Right lobe of liver (tissue), 6 donors: Measurements from ENCODE around the gene RAET1G. TPM values are rescaled to one million over a fixed set of nuclear protein-coding genes. Genes with fewer than 3 reads are reported as not detected.

Experiments used
- ATAC-seq, 4 donors: fragments of 200-7000 bp; cut with Tn5 transposase; one replicate each; pipeline ENCODE4 v1.9.1; 2020; ENCODE audit warnings: mild to moderate bottlenecking in 4 of 4, moderate library complexity in 4 of 4
- DNase-seq, 3 donors: peaks; one replicate each; pipeline ENCODE4 v3.0.0-alpha.2; 2020
- H3K27ac ChIP-seq, 3 donors: fragments of 200-600 bp; one replicate each; pipeline ENCODE4 v1.8.0; 2022
- H3K27me3 ChIP-seq, 2 donors: fragments of 200-600 bp; one replicate each; pipeline ENCODE4 v1.8.0; 2022
- H3K36me3 ChIP-seq, 4 donors: fragments of 200-600 bp; sonication (generic) in 1 of 4; one replicate each; pipeline versions ENCODE4 v1.5.1 to v1.8.0; 2017 to 2022; ENCODE audit warnings: control low read depth in 1 of 4
- H3K4me1 ChIP-seq, 4 donors: fragments of 200-600 bp; sonication (generic) in 1 of 4; one replicate each; pipeline versions ENCODE4 v1.5.1 to v1.8.0; 2017 to 2022; ENCODE audit warnings: control low read depth in 1 of 4
- H3K4me3 ChIP-seq, 3 donors: fragments of 200-600 bp; one replicate each; pipeline ENCODE4 v1.8.0; 2022
- H3K9me3 ChIP-seq, 4 donors: fragments of 200-600 bp; sonication (generic) in 1 of 4; one replicate each; pipeline versions ENCODE4 v1.5.1 to v1.8.0; 2017 to 2022; ENCODE audit warnings: control low read depth in 1 of 4
- POLR2A ChIP-seq: fragments of 450-650 bp; IDR thresholded peaks from one replicate; pipeline ENCODE4 v1.6.1; 2017; ENCODE audit warnings: antibody characterized with exemption, mild to moderate bottlenecking
- WGBS: methylation state at CpG from one replicate; pipeline ENCODE4 v1.1.6; 2018; ENCODE audit warnings: low coverage, low lambda C conversion rate; ENCODE audit not compliant: insufficient coverage; ENCODE audit errors: missing lambda C conversion rate; 5-methylcytosine and 5-hydroxymethylcytosine counted together
- intact Hi-C, 2 donors: fragments of 100-400 bp; cut with DNase I; formaldehyde crosslinking; loops; one replicate each; pipeline versions ENCODE4 v1.11.2 to v1.14.1; 2022
- total RNA-seq, 6 experiments: library from RNA; depleted of rRNA in 2 of 6; stranded (reverse); fragments of >200 nt in 2 of 6; fragmentation: NEBNext Ultra II Directional in 3 of 6; extraction: Animal tissue kit (Norgen Biotek cat#: 25700) in 3 of 6; gene quantifications; one replicate each; pipeline versions ENCODE4 v1.1.0 to v1.2.4, GENCODE V29; 2016 to 2023
- TF ChIP-seq, protein P1 (sequence below), 4 donors: fragments of 200-600 bp in 3 of 4; fragments of 450-650 bp in 1 of 4; IDR thresholded peaks; one replicate each; pipeline versions ENCODE4 v1.5.1 to v1.8.0; 2016 to 2022; ENCODE audit warnings: antibody characterized with exemption in 4 of 4, mild to moderate bottlenecking in 2 of 4
- donor health status: DM: no; HTN: yes; CAD: no.
- donor health status: DM: no; HTN: no; CAD: no.
- donor health status: DM: no; HTN: no; CAD: no.
- donor health status: DM: no; HTN: yes; CAD: no.
- donor health status: DM: no; HTN: yes; CAD: no.

Gene RAET1G
- total RNA-seq, 6 experiments from 2014 or later, result not detected

DNA sequence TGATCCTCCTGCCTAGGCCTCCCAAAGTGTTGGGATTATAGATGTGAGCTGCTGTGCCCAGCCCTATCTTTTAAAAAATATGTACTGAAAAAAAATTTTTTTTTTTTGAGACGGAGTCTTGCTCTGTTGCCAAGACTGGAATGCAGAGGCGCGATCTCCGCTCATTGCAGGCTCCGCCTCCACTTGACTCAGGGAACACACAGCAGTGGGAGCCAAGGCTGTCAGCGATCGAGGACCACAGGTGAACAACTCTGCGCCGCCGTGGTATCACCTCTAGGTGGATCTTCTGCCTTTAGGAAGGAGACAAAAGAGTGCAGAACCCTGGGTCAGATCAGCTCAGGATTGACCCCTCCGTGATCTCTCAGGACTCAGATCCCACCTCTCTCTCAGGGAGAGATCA, 38.7 kb downstream of the RAET1G start:
- no peak for TF ChIP-seq POLR2A
- TF ChIP-seq, protein P1, sequence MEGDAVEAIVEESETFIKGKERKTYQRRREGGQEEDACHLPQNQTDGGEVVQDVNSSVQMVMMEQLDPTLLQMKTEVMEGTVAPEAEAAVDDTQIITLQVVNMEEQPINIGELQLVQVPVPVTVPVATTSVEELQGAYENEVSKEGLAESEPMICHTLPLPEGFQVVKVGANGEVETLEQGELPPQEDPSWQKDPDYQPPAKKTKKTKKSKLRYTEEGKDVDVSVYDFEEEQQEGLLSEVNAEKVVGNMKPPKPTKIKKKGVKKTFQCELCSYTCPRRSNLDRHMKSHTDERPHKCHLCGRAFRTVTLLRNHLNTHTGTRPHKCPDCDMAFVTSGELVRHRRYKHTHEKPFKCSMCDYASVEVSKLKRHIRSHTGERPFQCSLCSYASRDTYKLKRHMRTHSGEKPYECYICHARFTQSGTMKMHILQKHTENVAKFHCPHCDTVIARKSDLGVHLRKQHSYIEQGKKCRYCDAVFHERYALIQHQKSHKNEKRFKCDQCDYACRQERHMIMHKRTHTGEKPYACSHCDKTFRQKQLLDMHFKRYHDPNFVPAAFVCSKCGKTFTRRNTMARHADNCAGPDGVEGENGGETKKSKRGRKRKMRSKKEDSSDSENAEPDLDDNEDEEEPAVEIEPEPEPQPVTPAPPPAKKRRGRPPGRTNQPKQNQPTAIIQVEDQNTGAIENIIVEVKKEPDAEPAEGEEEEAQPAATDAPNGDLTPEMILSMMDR (IDR thresholded peaks at IDR 0.05), result no peak
- Histone ChIP-seq H3K9me3 (no peaks in the 10 kb centered on the region), H3K27ac (no peak overlapping the region), H3K27me3 (no peaks in the 10 kb centered on the region), H3K4me3 (no peak overlapping the region), H3K36me3 (no peaks in the 10 kb centered on the region), H3K4me1 (no peaks in the 10 kb centered on the region)
- WGBS, result 73% methylated on average over 7 of the region's 11 CpGs
- ATAC-seq (no peak), DNase-seq (no peak)
- intact Hi-C loops, result no loop called here

DNA sequence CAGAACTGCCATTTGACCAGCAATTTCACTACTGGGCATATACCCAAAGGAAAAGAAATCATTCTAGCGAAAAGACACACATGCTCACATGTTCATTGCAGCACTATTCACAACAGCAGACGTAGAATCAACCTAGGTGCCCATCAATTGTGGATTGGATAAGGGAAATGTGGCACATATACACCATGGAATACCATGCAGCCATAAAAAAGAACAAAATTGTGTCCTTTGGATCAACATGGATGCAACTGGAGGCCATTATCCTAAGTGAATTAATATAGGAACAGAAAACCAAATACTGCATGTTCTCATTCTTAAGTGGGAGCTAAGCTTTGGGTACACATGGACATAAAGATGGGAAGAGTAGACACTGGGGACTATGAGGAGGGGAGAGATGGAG, 41.1 kb downstream of the RAET1G start:
- TF ChIP-seq, protein P1 (IDR thresholded peaks at IDR 0.05), result no peak
- no peak for TF ChIP-seq POLR2A
- no peak for DNase-seq
- Histone ChIP-seq H3K27me3 (no peaks in the 10 kb centered on the region), H3K4me3 (no peak overlapping the region), H3K36me3 (no peaks in the 10 kb centered on the region), H3K4me1 (no peaks in the 10 kb centered on the region), H3K9me3 (no peaks in the 10 kb centered on the region), H3K27ac (no peak overlapping the region)
- intact Hi-C loops, result no loop called here
- WGBS, result 75% methylated on average over 2 of the region's 2 CpGs
- ATAC-seq, result no peak

DNA sequence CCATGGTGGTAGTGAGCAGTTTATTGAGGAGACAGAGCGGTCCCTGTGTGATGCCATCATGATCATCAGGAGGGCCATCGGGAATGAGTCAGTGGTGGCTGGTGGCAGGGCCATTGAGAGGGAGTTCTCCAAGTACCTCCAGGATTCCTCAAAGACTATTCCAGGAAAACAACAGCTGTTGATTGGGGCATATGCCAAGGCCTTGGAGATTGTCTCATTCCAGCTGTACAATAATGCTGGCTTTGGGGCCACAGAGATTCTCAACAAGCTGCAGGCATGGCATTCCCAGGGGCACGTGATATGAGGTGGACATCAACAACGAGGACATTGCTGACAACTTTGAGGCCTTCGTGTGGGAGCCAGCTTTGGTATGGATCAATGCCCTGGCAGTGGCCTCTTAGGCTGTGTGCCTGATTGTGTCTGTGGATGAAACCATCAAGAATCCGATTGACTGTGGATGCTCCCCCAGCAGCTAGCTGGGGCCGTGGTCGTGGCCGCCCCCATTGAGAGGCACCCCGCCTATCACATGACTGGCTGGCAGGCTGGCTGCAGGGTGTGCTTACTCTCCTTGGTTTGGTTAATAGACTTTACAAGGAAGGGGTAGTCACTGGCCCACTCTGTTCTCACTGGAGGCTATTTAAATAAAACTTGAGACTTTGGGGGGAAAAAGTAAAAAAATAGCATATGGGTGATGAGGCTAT, 41.7 kb downstream of the RAET1G start:
- WGBS, result 75% methylated on average over 3 of the region's 10 CpGs
- intact Hi-C loops, result no loop called here
- Histone ChIP-seq H3K27me3 (no peaks in the 10 kb centered on the region), H3K4me3 (no peak overlapping the region), H3K9me3 (no peaks in the 10 kb centered on the region), H3K27ac (no peak overlapping the region), H3K36me3 (no peaks in the 10 kb centered on the region), H3K4me1 (no peaks in the 10 kb centered on the region)
- ATAC-seq (no peak), DNase-seq (no peak)
- TF ChIP-seq, protein P1 (IDR thresholded peaks at IDR 0.05), result no peak
- TF ChIP-seq POLR2A, result no peak

DNA sequence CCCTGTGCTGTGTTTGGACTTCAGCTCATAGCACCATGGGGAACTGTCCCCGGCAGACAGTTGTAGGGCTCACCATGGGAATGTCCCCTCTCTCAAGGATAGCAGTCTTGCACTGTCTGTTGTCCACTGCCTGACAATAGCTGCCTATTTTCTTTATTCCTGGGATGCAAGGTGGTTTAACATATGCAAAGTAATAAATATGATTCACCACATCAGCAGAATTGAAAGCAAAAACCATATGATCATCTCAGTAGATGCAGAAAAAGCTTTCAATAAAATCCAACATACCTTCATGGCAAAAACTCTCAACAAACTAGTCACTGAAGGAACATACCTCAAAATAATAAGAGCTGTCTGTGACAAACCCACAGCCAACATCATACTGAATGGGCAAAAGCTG, 45.3 kb downstream of the RAET1G start:
- intact Hi-C loops, result no loop called here
- no peak for TF ChIP-seq POLR2A
- TF ChIP-seq, protein P1 (IDR thresholded peaks at IDR 0.05), result no peak
- no peak for ATAC-seq

More for the DNA sequence above, 45.3 kb downstream of the RAET1G start:
- no peak for DNase-seq
- H3K4me1 ChIP-seq, result no peaks in the 10 kb centered on the region
- no peaks in the 10 kb centered on the region for H3K9me3 ChIP-seq
- no peak overlapping the region for H3K4me3 ChIP-seq
- H3K27me3 ChIP-seq, result no peaks in the 10 kb centered on the region
- H3K27ac ChIP-seq, result no peak overlapping the region
- WGBS, result no CpG with 5 or more reads among the region's 1 CpG
- H3K36me3 ChIP-seq, result no peaks in the 10 kb centered on the region
